ENCODE measurements around the gene WAPL.

DNA sequence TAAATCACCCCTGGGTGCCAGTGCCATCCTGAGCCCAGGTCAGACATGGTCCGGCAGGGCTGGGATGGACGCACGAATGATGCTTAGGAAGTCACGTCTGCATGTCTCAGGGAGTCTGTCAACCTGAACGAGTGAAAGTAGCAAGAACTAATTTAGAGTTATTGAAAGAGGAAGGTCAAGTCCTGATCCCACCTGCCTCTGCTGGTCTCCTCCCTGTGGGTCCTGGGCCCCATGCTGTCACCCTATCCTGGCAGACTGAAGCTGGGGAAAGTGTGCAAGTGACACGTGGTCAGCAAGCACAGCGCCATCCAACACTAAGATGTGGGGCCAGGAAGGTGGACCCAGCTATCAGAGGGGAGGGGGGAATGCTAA is 128.9 kb downstream of the WAPL start:
- no peak for TF ChIP-seq JUND (IDR thresholded peaks at IDR 0.05; ENCODE audit: low read depth, low read length)
- peak; percentile 29; the same call in 1 of the 2 replicates for TF ChIP-seq TAF1 (IDR thresholded peaks at IDR 0.05; ENCODE audit: borderline replicate concordance, low read depth, low read length)
- TF ChIP-seq IKZF1 (conservative IDR thresholded peaks at IDR 0.05): peak; percentile 90
- TF ChIP-seq BHLHE40 (IDR thresholded peaks at IDR 0.05; ENCODE audit: borderline replicate concordance in 1 of 2, low read depth in 2 of 2, low read length in 1 of 2): peak; percentile 58 to 80; a peak in 3 of 4 replicates
- TF ChIP-seq, protein P1, sequence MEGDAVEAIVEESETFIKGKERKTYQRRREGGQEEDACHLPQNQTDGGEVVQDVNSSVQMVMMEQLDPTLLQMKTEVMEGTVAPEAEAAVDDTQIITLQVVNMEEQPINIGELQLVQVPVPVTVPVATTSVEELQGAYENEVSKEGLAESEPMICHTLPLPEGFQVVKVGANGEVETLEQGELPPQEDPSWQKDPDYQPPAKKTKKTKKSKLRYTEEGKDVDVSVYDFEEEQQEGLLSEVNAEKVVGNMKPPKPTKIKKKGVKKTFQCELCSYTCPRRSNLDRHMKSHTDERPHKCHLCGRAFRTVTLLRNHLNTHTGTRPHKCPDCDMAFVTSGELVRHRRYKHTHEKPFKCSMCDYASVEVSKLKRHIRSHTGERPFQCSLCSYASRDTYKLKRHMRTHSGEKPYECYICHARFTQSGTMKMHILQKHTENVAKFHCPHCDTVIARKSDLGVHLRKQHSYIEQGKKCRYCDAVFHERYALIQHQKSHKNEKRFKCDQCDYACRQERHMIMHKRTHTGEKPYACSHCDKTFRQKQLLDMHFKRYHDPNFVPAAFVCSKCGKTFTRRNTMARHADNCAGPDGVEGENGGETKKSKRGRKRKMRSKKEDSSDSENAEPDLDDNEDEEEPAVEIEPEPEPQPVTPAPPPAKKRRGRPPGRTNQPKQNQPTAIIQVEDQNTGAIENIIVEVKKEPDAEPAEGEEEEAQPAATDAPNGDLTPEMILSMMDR (IDR thresholded peaks at IDR 0.05 in 2 of 3, conservative IDR thresholded peaks at IDR 0.05 in 1 of 3; ENCODE audit: control insufficient read depth in 2 of 3, extremely low read depth in 1 of 3, insufficient read depth in 1 of 3, low read depth in 3 of 3, low read length in 3 of 3): no peak
- no peak for TF ChIP-seq RELA (IDR thresholded peaks at IDR 0.05; ENCODE audit: borderline replicate concordance, partially characterized antibody)
- TF ChIP-seq, protein P2, sequence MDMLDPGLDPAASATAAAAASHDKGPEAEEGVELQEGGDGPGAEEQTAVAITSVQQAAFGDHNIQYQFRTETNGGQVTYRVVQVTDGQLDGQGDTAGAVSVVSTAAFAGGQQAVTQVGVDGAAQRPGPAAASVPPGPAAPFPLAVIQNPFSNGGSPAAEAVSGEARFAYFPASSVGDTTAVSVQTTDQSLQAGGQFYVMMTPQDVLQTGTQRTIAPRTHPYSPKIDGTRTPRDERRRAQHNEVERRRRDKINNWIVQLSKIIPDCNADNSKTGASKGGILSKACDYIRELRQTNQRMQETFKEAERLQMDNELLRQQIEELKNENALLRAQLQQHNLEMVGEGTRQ (IDR thresholded peaks at IDR 0.05; ENCODE audit: borderline replicate concordance, low read depth, low read length): peak; percentile 5; the same call in 1 of the 2 replicates
- no peak for TF ChIP-seq MYB (IDR thresholded peaks at IDR 0.05; ENCODE audit: borderline replicate concordance, low read depth, low read length)
- TF ChIP-seq SUZ12 (IDR thresholded peaks at IDR 0.05; ENCODE audit: unreplicated experiment): no peak
